AG04450 (cell line): ENCODE data around the gene TBC1D14. TPM values are rescaled to one million over a fixed set of nuclear protein-coding genes. Genes with fewer than 3 reads are reported as not detected.

ENCODE experiments used
- CTCF ChIA-PET: fragments of 300-600, 350-600 bp; formaldehyde crosslinking; extraction: SDS; loops from one replicate; lab custom pipeline; 2022; ENCODE audit warnings: antibody characterized with exemption, inconsistent platforms; lab: Charles Lee
- POLR2A ChIA-PET: fragments of 350-600 bp; formaldehyde crosslinking; extraction: SDS; loops from one replicate; lab custom pipeline; 2021; ENCODE audit warnings: antibody characterized with exemption, inconsistent platforms; lab: Yijun Ruan, JAX
- DNase-seq: peaks from one replicate; pipeline ENCODE4 v3.0.0-alpha.2; 2011; ENCODE audit warnings: low read depth, low spot score
- H3K27ac ChIP-seq: one replicate; pipeline ENCODE4 v1.5.1; 2012; ENCODE audit warnings: low read depth, low read length, control low read depth
- H3K27me3 ChIP-seq: one replicate; pipeline ENCODE4 v1.6.0; 2012; ENCODE audit warnings: low read length; ENCODE audit not compliant: control insufficient read depth, insufficient read depth
- H3K4me3 ChIP-seq: 2 replicates; pipeline ENCODE4 v1.5.1; 2011; ENCODE audit warnings: mild to moderate bottlenecking, low read depth, low read length, control low read depth
- H3K9me3 ChIP-seq: 2 replicates; pipeline ENCODE4 v1.5.1; 2012; ENCODE audit warnings: low read length; ENCODE audit not compliant: control insufficient read depth, insufficient read depth
- polyA plus RNA-seq: library from polyadenylated mRNA; depleted of rRNA; stranded (reverse); fragments of >200 nt; gene quantifications from 2 replicates; pipeline ENCODE4 v1.2.3, GENCODE V29; 2011
- TF ChIP-seq, protein P1 (sequence below): IDR thresholded peaks from 2 replicates; pipeline ENCODE4 v1.5.1; 2011; ENCODE audit warnings: low read depth, low read length, control low read depth, inconsistent platforms

Gene TBC1D14
- polyA plus RNA-seq, 1 experiment: 46.3 TPM

DNA sequence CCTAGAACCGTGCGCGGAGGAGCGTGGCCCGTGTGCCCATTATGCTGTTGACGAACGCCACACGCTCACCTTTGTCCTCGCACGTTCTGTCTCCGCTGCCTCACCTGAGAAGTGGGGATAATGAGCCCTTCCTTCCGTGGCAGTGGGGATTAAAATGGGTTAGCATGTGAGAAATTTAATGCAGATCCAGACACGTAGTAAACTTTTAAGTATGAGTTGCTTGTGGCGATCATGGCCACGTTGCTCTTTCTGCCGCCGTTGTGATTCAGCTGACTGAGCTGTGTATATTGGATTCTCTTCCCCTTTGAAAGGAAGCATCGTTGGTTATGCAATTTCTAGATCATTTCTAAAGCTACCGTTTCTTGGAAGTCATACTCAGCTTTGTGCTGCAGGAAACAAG is 16.5 kb downstream of the TBC1D14 start:
- ChIA-PET POLR2A (interaction anchor here (0.8 to 2.8 kb wide), 2 partner anchors 17 to 231 kb away, joined by 3 to 10 read pairs; partner anchors contain the start of gene TBC1D14), CTCF (interaction anchor here (0.9 to 1.6 kb wide), 3 partner anchors 9 to 48 kb away, joined by 3 to 7 read pairs (median 3); no protein-coding TSS in a partner anchor)
- H3K9me3 ChIP-seq: no peaks in the 10 kb centered on the region; the same call in 1 of the 2 replicates
- H3K27me3 ChIP-seq: no peaks in the 10 kb centered on the region
- TF ChIP-seq, protein P1, sequence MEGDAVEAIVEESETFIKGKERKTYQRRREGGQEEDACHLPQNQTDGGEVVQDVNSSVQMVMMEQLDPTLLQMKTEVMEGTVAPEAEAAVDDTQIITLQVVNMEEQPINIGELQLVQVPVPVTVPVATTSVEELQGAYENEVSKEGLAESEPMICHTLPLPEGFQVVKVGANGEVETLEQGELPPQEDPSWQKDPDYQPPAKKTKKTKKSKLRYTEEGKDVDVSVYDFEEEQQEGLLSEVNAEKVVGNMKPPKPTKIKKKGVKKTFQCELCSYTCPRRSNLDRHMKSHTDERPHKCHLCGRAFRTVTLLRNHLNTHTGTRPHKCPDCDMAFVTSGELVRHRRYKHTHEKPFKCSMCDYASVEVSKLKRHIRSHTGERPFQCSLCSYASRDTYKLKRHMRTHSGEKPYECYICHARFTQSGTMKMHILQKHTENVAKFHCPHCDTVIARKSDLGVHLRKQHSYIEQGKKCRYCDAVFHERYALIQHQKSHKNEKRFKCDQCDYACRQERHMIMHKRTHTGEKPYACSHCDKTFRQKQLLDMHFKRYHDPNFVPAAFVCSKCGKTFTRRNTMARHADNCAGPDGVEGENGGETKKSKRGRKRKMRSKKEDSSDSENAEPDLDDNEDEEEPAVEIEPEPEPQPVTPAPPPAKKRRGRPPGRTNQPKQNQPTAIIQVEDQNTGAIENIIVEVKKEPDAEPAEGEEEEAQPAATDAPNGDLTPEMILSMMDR: no peak
- no peak for DNase-seq
- H3K4me3 ChIP-seq: no peak overlapping the region
- H3K27ac ChIP-seq: no peak overlapping the region

DNA sequence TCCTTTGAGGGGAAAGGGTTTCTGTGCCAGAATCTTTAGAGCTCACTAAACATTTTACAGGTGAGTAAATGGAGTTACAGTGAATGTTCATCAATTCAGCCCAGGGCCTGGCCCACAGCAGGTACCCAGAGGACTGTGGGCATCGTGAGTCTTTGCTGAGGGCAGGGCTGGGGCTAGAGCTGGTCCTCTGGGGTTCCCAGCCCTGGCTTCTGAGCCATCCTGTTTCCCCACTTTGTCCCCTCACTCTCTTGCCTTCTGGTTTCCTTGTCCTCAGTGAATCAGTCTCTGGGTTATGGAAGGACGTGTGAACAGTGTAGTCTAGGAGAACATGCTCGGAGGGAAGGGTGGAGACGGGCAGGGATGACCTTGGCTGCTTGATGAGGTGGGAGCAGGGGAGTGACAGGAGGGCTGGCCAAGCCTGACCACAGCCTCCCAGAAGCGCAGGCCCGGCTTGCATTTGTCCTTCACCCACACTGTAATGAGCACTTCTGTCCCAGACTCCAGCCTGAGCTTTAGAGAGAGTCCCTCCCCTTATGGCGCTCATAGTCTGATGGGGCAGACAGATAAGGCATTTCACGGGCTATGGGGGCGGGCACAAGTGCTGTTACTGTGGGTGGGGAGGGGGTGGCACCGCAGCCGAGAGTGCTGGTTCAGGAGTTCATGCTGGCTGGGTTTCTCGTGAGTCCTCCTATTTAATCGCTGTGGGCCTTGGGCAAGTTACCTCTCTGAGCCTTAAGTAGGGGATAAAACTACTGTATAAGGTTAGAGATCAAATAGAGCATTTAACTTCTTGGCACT is 17.3 kb downstream of the TBC1D14 start:
- Histone ChIP-seq H3K4me3 (no peak overlapping the region), H3K9me3 (no peaks in the 10 kb centered on the region; the same call in 1 of the 2 replicates), H3K27me3 (no peaks in the 10 kb centered on the region), H3K27ac (no peak overlapping the region)
- ChIA-PET POLR2A (interaction anchor here (0.8 to 2.8 kb wide), 2 partner anchors 18 to 232 kb away, joined by 3 to 10 read pairs; partner anchors contain the start of gene TBC1D14), CTCF (interaction anchor here (0.5 to 1.7 kb wide), 5 partner anchors 9 to 47 kb away, joined by 3 to 8 read pairs (median 3); no protein-coding TSS in a partner anchor)
- TF ChIP-seq, protein P1: no peak
- DNase-seq: no peak

DNA sequence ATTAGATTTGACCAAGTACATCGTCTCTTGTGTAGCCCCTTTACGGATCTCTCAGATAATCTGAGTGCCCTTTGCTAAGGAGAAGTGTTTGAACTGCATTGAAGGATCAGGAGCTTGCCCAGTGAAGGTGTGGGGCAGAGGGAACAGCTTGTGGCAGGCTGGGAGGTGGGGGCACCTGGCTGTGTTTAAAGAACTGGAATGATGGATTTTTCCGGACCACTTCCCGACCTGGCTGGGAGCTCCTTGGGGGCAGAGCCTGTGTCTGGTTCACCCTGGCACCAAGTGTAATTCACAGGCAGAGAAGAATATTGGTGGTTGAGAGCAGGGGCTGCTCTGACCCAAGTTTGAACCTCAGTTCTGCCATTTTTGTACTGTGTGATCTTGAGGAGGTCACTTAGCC is 18.5 kb downstream of the TBC1D14 start:
- no peak for DNase-seq
- TF ChIP-seq, protein P1: no peak
- H3K4me3 ChIP-seq: no peak overlapping the region
- CTCF ChIA-PET: interaction anchor here (1.7 kb wide), 1 partner anchor 14 kb away, joined by 8 read pairs; no protein-coding TSS in a partner anchor
- no peaks in the 10 kb centered on the region; the same call in 1 of the 2 replicates for H3K9me3 ChIP-seq
- no peak overlapping the region for H3K27ac ChIP-seq
- POLR2A ChIA-PET: interaction anchor here (2.8 kb wide), 1 partner anchor 19 kb away, joined by 10 read pairs; the partner anchor contains the start of gene TBC1D14
- no peaks in the 10 kb centered on the region for H3K27me3 ChIP-seq

DNA sequence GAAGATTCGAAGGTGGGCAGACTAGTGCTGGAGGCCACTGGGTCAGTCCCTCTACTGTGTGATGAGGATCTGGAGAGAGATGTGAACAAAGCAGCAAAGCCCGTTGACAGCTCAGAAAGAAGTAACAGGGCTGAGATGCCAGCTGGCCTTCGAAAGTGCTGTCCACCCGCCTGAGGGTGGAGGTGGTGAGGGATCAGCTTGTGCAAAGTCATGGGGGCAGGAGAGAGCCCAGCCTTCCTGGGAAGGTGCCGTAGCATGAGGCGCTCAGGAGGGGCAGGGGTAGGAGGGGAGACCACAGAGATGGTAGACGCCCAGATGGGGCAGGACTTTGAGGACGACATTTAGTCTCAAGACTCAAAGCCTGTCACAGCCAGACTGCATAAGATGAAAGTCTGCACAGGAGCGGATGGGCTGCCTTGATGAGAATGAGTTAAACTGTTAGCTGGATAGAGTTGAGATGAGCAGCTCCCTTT is 19.7 kb downstream of the TBC1D14 start:
- H3K27me3 ChIP-seq: no peaks in the 10 kb centered on the region
- H3K4me3 ChIP-seq: no peak overlapping the region
- DNase-seq: no peak
- ChIA-PET CTCF (interaction anchor here (0.6 to 1.8 kb wide), 3 partner anchors 11 to 1118 kb away, joined by 3 to 6 read pairs (median 3); no protein-coding TSS in a partner anchor), POLR2A (no interaction called here)
- no peak overlapping the region for H3K27ac ChIP-seq
- TF ChIP-seq, protein P1: no peak
- H3K9me3 ChIP-seq: no peaks in the 10 kb centered on the region; the same call in 1 of the 2 replicates
